Measurements from ENCODE around the gene KLK8. TPM values are rescaled to one million over a fixed set of nuclear protein-coding genes. Genes with fewer than 3 reads are reported as not detected.

KLK8 gene
- polyA plus RNA-seq, 1 of the 3 experiments (the other 2 are of a cell fraction), result not detected

- TF ChIP-seq EZH2phosphoT487 (IDR thresholded peaks at IDR 0.05; ENCODE audit: borderline replicate concordance, low read depth) (no peak), USF2 (IDR thresholded peaks at IDR 0.05; ENCODE audit: borderline replicate concordance, low read depth, low read length) (no peak), POLR2AphosphoS5 (IDR thresholded peaks at IDR 0.05; ENCODE audit: low read depth, low read length) (no peak)
Measured at GRCh38 chr19:51047031-51047335, 45.6 kb upstream of the KLK8 start (continued).

GRCh38 chr19:51044327-51044726 is 42.9 kb upstream of the KLK8 start:
- no peak overlapping the region for H3K27ac ChIP-seq (ENCODE audit: low read depth in 2 of 2, low read length in 1 of 2)
- no peaks in the 10 kb centered on the region for H3K79me2 ChIP-seq (ENCODE audit: insufficient read depth)
- ChIA-PET POLR2A (no interaction called here), CTCF (interaction anchor here (1.3 kb wide), 1 partner anchor 23 kb away, joined by 4 read pairs; no protein-coding TSS in a partner anchor)
- WGBS (ENCODE audit: low lambda C conversion rate), result 32% methylated on average over 11 of the region's 11 CpGs
- no peak overlapping the region for H3K4me3 ChIP-seq (ENCODE audit: low read depth in 2 of 2, low read length in 1 of 2)
- TF ChIP-seq SIN3A (IDR thresholded peaks at IDR 0.05; ENCODE audit: borderline replicate concordance, low read depth, low read length), result no peak
- no peak for TF ChIP-seq PBX3 (IDR thresholded peaks at IDR 0.05)
- no peak for TF ChIP-seq FOXM1 (IDR thresholded peaks at IDR 0.05; ENCODE audit: low read depth)
- no peak for TF ChIP-seq USF2 (IDR thresholded peaks at IDR 0.05; ENCODE audit: borderline replicate concordance, low read depth, low read length)
- TF ChIP-seq MEF2A (IDR thresholded peaks at IDR 0.05; ENCODE audit: borderline replicate concordance, low read depth), result no peak
- TF ChIP-seq GABPA (IDR thresholded peaks at IDR 0.05; ENCODE audit: low read depth), result no peak
- no peak for TF ChIP-seq ELF1 (IDR thresholded peaks at IDR 0.05)
- TF ChIP-seq EZH2phosphoT487 (IDR thresholded peaks at IDR 0.05; ENCODE audit: borderline replicate concordance, low read depth), result no peak
- TF ChIP-seq IRF3 (IDR thresholded peaks at IDR 0.05; ENCODE audit: low read depth, low read length), result no peak
- no peak for TF ChIP-seq JUND (IDR thresholded peaks at IDR 0.05)
- TF ChIP-seq RFX5 (IDR thresholded peaks at IDR 0.05; ENCODE audit: low read length), result no peak
- TF ChIP-seq RXRA (IDR thresholded peaks at IDR 0.05; ENCODE audit: borderline replicate concordance, low read depth), result no peak
- no peak for TF ChIP-seq MAX (IDR thresholded peaks at IDR 0.05; ENCODE audit: low read depth)
- TF ChIP-seq GATA2 (CRISPR knock-in tag; IDR thresholded peaks at IDR 0.05), result no peak
- no peak for TF ChIP-seq NRF1 (IDR thresholded peaks at IDR 0.05; ENCODE audit: low read depth, low read length)
- TF ChIP-seq RCOR1 (IDR thresholded peaks at IDR 0.05; ENCODE audit: low read length), result no peak
- no peak for TF ChIP-seq USF1 (IDR thresholded peaks at IDR 0.05; ENCODE audit: borderline replicate concordance, low read depth)
- TF ChIP-seq YY1 (IDR thresholded peaks at IDR 0.05; ENCODE audit: low read depth), result no peak
- TF ChIP-seq CTCF (IDR thresholded peaks at IDR 0.05), result no peak
- H4K20me1 ChIP-seq (ENCODE audit: insufficient read depth), result no peaks in the 10 kb centered on the region
- no peak overlapping the region for H3K9ac ChIP-seq
- no peaks in the 10 kb centered on the region for H3K9me2 ChIP-seq
- H3K9me3 ChIP-seq, result no peaks in the 10 kb centered on the region
- H3K4me1 ChIP-seq (ENCODE audit: control insufficient read depth in 1 of 2, insufficient read depth in 2 of 2, low read depth in 1 of 2, low read length in 1 of 2), result no peaks in the 10 kb centered on the region
- H3K27me3 ChIP-seq (ENCODE audit: insufficient read depth), result peaks cover 37% of the 10 kb centered on the region; the same call in 1 of the 2 replicates
- H3F3A ChIP-seq (replicated peaks; ENCODE audit: insufficient read depth), result no peaks in the 10 kb centered on the region
- no peak overlapping the region for H3K4me2 ChIP-seq
- H2AFZ ChIP-seq (ENCODE audit: low read depth), result no peak overlapping the region
- DNase-seq, result no peak
- no peaks in the 10 kb centered on the region for H3K36me3 ChIP-seq (replicated peaks in 1 of 2; ENCODE audit: control insufficient read depth in 1 of 2, insufficient read depth in 2 of 2, low read length in 1 of 2)

Data from SK-N-SH (cell line).